ENCODE results near the gene NDOR1.

DNA sequence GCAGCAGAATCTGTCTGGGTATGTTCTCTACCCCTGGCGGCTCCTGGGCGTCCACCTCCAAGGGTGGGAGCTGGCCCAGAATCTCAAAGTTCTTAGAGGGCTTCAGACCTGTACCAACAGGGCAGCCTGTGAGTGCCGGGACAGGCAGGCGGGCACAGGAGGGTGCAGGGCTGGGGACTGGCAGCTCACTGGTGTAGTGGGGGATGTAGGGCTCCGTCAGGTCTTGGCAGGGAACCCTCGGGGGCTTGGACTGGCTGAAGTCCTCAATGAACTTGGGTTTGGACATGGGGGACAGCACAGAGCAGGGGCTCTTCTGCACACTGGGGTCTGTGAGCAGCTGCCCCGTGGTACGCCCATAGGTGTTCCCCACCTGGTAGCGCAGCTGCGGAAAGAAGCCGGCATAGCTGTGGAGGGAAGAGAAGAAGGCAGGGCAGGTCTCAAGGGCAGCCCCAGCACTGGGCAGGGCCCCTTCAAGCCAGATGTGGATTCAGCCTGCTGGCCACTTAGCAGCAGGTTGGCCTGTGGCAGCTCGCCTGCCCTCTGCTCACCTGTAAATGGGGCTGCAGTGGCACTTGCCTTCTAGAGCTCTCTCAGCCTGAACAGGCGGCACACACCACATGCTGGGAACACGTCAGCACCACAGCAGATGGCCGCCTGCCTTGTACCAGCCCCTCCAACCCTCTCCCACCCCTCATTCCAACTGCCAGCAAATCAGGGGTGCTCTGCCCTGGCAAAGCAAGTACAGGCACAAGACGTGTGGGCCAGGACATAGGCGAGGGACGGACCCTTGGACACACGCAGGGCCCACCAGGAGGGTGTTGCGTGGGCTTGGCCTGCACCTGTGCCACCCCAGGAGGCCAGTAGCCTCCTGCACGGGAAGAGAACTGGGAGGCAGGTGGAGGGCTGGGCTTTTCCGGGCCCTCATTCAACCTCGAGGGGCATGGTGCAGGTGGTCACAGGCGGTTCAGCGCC, 40.2 kb downstream of the NDOR1 start:
- TF ChIP-seq, protein P1, sequence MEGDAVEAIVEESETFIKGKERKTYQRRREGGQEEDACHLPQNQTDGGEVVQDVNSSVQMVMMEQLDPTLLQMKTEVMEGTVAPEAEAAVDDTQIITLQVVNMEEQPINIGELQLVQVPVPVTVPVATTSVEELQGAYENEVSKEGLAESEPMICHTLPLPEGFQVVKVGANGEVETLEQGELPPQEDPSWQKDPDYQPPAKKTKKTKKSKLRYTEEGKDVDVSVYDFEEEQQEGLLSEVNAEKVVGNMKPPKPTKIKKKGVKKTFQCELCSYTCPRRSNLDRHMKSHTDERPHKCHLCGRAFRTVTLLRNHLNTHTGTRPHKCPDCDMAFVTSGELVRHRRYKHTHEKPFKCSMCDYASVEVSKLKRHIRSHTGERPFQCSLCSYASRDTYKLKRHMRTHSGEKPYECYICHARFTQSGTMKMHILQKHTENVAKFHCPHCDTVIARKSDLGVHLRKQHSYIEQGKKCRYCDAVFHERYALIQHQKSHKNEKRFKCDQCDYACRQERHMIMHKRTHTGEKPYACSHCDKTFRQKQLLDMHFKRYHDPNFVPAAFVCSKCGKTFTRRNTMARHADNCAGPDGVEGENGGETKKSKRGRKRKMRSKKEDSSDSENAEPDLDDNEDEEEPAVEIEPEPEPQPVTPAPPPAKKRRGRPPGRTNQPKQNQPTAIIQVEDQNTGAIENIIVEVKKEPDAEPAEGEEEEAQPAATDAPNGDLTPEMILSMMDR (IDR thresholded peaks at IDR 0.05): no peak
- no peak for TF ChIP-seq POLR2A (IDR thresholded peaks at IDR 0.05)
